Stimulated activated effector memory CD8-positive, alpha-beta T cell treated with anti-CD3 and anti-CD28 coated beads, Interleukin-12 subunit alpha, Interleukin-12 subunit beta, amount 100 ng/mL, for 72 hours (primary cell): ENCODE measurements around the gene HPSE.
"Not testable (repeated sequence)": the region's sequence is repeated elsewhere in the genome, so short reads cannot be mapped to it uniquely, and the experiment has no call there.

Experiments
- ATAC-seq: fragments of 150-1000 bp; cut with Tn5 transposase; 2 replicates; pipeline ENCODE4 v1.10.0; 2021
- DNase-seq, 2 donors: peaks; one replicate each; pipeline ENCODE4 v3.0.0; 2021 to 2022; ENCODE audit warnings: low spot score in 2 of 2
- H3K27ac Mint-ChIP-seq: one replicate; pipeline ENCODE4 v1.8.0; 2022; ENCODE audit warnings: mild to moderate bottlenecking, mixed read lengths
- H3K36me3 Mint-ChIP-seq: one replicate; pipeline ENCODE4 v1.8.0; 2022; ENCODE audit warnings: mild to moderate bottlenecking, mixed read lengths
- H3K4me1 Mint-ChIP-seq: one replicate; pipeline ENCODE4 v1.8.0; 2022; ENCODE audit warnings: mixed read lengths
- H3K4me3 Mint-ChIP-seq: one replicate; pipeline ENCODE4 v1.8.0; 2022; ENCODE audit warnings: mild to moderate bottlenecking, mixed read lengths
- H3K9me3 Mint-ChIP-seq: one replicate; pipeline ENCODE4 v1.8.0; 2022; ENCODE audit warnings: mixed read lengths

HPSE gene

DNA sequence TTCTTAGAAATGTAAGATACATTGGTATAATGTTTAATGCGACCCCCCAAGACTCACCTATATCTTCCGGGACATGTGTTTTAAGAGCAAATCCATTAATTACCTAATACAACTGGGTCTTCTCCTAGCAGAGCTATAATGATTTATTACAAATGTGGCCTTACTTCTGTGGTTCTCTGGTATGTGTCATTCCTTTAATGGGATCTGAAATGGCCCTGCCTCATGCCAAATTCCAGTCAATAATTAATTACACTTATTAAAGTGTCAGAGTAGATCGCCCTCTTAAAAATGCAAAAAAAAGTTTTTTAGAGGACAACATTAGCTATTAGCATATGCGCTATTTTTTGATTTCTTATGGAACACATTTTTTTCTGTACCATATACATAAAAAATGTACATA, 17.0 kb downstream of the HPSE start:
- Mint-ChIP-seq H3K4me3 (no peak overlapping the region), H3K9me3 (no peaks in the 10 kb centered on the region), H3K36me3 (peaks cover 28% of the 10 kb centered on the region), H3K4me1 (peaks cover 6% of the 10 kb centered on the region), H3K27ac (no peak overlapping the region)
- DNase-seq = no peak
- no peak for ATAC-seq

- Mint-ChIP-seq H3K4me1 (peaks cover 6% of the 10 kb centered on the region), H3K9me3 (no peaks in the 10 kb centered on the region), H3K4me3 (no peak overlapping the region), H3K36me3 (peaks cover 31% of the 10 kb centered on the region), H3K27ac (no peak overlapping the region)
- DNase-seq (no peak), ATAC-seq (no peak)
Measured at GRCh38 chr4:83316459-83317165, 18.0 kb downstream of the HPSE start.

GRCh38 chr4:83315341-83315870, 19.2 kb downstream of the HPSE start:
- H3K9me3 Mint-ChIP-seq = no peaks in the 10 kb centered on the region
- no peak for DNase-seq
- no peaks in the 10 kb centered on the region for H3K4me1 Mint-ChIP-seq
- H3K27ac Mint-ChIP-seq = no peak overlapping the region
- H3K36me3 Mint-ChIP-seq = peaks cover 32% of the 10 kb centered on the region
- no peak overlapping the region for H3K4me3 Mint-ChIP-seq
- ATAC-seq = no peak

- no peak overlapping the region for H3K27ac Mint-ChIP-seq
- no peaks in the 10 kb centered on the region for H3K4me1 Mint-ChIP-seq
- ATAC-seq (no peak), DNase-seq (no peak)
- no peaks in the 10 kb centered on the region for H3K9me3 Mint-ChIP-seq
- no peak overlapping the region for H3K4me3 Mint-ChIP-seq
- peaks cover 20% of the 10 kb centered on the region for H3K36me3 Mint-ChIP-seq
Measured at GRCh38 chr4:83308672-83309071, 26.0 kb downstream of the HPSE start.

DNA sequence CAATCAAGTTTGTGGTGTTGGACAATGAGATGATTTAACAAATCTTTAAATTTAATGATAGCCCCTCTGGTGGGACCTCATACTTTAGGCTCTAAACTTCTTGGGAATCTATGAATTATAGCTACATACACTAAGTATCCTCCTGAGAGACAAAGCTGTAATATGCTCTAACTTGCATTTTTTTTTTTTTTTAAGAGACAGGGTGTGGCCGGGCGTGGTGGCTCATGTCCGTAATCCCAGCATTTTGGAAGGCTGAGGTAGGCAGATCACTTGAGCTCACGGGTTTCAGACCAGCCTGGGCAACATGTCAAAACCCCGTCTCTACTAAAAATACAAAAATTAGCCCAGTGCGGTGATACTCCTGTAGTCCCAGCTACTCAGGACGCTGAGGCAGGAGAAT, 26.7 kb downstream of the HPSE start:
- no peaks in the 10 kb centered on the region for H3K4me1 Mint-ChIP-seq
- no peak for ATAC-seq
- no peak for DNase-seq
- peaks cover 20% of the 10 kb centered on the region for H3K36me3 Mint-ChIP-seq
- no peak overlapping the region for H3K4me3 Mint-ChIP-seq
- no peaks in the 10 kb centered on the region for H3K9me3 Mint-ChIP-seq
- H3K27ac Mint-ChIP-seq = no peak overlapping the region

GRCh38 chr4:83305187-83305586, 29.5 kb downstream of the HPSE start:
- ATAC-seq = no peak
- peaks cover 19% of the 10 kb centered on the region for H3K36me3 Mint-ChIP-seq
- DNase-seq = no peak

GRCh38 chr4:83297548-83298260, 36.9 kb downstream of the HPSE start:
- Mint-ChIP-seq H3K9me3 (no peaks in the 10 kb centered on the region), H3K4me3 (no peak overlapping the region), H3K27ac (peak overlapping the region; percentile 41), H3K36me3 (peaks cover 13% of the 10 kb centered on the region), H3K4me1 (peaks cover 11% of the 10 kb centered on the region)
- DNase-seq (no peak), ATAC-seq (no peak)

More at GRCh38 chr4:83305187-83305586, 29.5 kb downstream of the HPSE start:
- H3K9me3 Mint-ChIP-seq = no peaks in the 10 kb centered on the region
- no peak overlapping the region for H3K27ac Mint-ChIP-seq
- H3K4me1 Mint-ChIP-seq = no peaks in the 10 kb centered on the region
- no peak overlapping the region for H3K4me3 Mint-ChIP-seq

DNA sequence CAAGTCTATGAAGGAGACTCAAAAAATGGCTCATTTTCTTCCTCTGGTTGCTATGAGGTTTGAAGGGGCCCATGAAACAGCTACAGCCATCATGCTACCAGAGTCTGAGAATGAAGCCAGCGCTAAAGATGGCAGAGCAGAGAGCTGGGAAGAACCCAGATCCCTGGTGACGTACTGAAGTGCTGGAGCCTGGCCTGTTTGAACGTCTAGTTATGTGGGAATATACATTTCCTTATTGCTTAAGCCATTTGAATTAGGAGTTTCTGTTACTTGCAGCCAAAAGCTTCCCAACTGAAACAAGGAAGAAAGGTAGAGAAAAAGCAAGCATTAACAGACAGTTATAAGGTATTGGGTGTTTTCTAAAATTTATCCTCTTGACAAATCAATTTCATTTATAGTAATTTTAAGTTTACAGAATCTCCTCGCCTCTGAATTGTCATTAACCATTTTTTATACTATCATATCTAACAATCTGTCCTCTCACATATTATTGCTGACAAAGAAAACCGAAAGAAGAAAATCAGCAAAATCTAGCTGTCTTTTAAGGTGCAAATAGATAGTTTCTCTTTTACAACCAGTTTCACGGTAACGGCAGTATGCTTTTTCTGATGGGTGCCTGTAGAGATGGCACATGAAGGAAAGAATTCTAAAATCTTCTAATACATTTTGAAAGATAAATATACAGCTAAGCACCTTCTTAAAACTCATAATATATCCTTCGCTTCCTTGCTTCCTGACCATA, 41.2 kb downstream of the HPSE start:
- no peak for ATAC-seq
- H3K36me3 Mint-ChIP-seq = no peaks in the 10 kb centered on the region
- H3K9me3 Mint-ChIP-seq = no peaks in the 10 kb centered on the region
- peak overlapping the region; percentile 22 for H3K4me3 Mint-ChIP-seq
- peak overlapping the region; percentile 41 for H3K27ac Mint-ChIP-seq
- H3K4me1 Mint-ChIP-seq = peaks cover 11% of the 10 kb centered on the region
- no peak for DNase-seq

DNA sequence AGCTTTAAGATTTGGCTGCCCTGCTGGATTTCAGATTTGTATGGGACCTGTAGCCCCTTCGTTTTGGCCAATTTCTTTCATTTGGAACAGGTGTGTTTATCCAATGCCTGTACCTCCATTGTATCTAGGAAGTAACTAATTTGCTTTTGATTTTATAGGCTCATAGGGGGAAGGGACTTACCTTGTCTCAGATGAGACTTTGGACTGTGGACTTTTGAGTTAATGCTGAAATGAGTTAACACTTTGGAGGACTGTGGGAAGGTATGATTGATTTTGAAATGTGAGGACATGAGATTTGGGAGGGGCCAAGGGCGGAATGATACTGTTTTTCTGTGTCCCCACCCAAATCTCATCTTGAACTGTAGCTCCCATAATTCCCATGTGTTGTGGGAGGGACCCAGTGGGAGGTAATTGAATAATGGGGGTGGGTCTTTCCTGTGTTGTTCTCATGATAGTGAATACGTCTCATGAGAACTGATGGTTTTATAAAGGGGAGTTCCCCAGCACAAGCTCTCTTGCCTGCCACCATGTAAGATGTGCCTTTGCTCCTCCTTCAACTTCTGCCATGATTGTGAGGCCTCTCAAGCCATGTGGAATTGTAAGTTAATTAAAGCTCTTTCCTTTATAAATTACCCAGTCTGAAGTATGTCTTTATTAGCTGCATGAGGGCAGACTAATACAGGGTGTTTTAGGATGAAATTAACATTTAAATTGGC, 44.4 kb downstream of the HPSE start:
- not testable (repeated sequence) for H3K4me1 Mint-ChIP-seq, H3K4me3 Mint-ChIP-seq, ATAC-seq

GRCh38 chr4:83288381-83288780, 46.3 kb downstream of the HPSE start:
- not testable (repeated sequence) for H3K27ac Mint-ChIP-seq, H3K9me3 Mint-ChIP-seq, H3K4me3 Mint-ChIP-seq, H3K36me3 Mint-ChIP-seq, ATAC-seq, DNase-seq
- H3K4me1 Mint-ChIP-seq = peaks cover 21% of the 10 kb centered on the region

More for the DNA sequence above, 44.4 kb downstream of the HPSE start:
- not testable (repeated sequence) for H3K36me3 Mint-ChIP-seq, H3K27ac Mint-ChIP-seq, DNase-seq, H3K9me3 Mint-ChIP-seq

DNA sequence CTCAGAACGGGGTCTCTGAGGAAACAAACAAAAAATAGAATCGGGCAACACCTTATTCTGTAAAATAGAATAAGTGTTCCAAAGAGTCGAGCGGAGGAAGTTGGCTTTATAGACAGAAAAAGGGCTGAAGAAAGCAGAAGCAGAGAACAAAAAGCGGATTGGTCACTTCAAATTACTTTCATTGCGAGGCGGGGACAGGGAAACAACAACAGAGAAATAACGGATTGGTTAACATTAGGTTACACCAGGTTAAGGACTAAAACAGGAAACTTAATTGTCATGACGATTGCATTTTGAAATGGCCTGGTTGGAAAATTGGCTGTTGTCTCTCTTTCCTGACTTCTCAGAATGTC, 49.6 kb downstream of the HPSE start:
- ATAC-seq (no peak), DNase-seq (peak in 1 of 2 donors; percentile 59)
- Mint-ChIP-seq H3K27ac (peak overlapping the region; percentile 98), H3K4me3 (peak overlapping the region; percentile 92), H3K9me3 (no peaks in the 10 kb centered on the region), H3K4me1 (peaks cover 40% of the 10 kb centered on the region), H3K36me3 (peaks cover 6% of the 10 kb centered on the region)

DNA sequence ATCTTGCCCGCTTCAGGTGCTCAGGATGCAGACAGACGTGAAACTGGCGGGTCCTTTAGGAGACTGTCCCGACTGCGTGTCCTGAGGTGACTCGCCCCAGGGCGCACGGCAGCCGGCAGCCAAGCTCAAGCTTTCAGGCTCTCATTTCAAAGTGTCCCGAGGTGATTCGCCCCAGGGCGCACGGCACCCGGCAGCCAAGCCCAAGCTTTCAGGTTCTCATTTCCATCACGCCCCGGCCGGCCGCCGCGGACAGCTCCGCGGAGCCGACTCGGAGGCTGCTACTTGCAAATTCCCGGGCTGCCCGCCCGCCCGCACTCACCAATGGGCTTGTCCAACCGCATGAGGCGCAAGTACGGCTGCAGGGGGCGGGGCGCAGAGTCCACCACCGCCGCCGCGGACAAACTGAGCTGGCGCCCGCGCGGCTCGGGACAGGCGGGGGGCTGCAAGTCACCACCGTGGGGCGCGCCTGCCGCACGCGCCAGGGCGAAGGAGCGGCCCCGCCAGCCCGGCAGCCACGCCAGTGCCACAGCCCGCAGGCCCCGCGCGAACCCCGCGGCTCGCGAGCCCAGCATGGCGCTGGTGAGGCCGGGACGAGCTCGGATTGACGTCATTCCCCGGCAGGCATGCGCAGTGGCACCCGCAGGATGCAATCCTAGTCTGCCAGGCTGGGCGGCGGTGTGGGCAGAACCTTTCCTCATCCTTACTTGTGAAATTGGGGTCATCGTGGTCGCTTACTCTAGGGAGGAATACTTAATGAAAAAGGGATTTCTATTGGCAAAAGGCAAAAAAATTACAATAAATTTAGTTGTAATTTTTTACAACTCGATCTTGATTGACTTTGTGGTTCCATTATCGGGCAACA, 50.2 kb downstream of the HPSE start, which contains the start of gene COQ2:
Gene COQ2 (minus strand): TSS at position 606 of the 862 bp plus-strand sequence. CDS start 34 bp downstream, at position 572.
- Mint-ChIP-seq H3K4me1 (peaks cover 40% of the 10 kb centered on the region), H3K36me3 (peaks cover 6% of the 10 kb centered on the region), H3K9me3 (no peaks in the 10 kb centered on the region), H3K27ac (peak within 1 kb of the TSS; percentile 98), H3K4me3 (peak within 1 kb of the TSS; percentile 92)
- DNase-seq (peak; percentile 90 to 97), ATAC-seq (peak; percentile 94)

DNA sequence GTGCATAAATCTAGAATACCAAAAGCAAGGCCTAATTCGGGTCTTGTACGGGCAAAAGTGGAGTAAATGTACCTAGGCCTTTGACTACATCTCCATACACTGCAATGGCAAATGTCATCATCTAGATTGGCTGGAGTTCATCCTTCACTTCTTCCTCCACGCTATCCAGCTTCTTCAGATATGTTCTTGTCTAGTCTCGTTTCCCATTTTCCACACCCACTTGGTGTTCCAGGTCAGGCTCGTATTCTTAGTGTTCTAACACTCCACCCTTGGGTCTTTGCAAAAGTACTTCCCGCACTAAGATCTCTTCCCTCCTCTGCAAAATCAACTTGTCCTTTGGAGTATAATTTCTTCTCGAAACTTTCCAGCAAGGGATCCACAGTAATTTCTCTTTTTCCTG, 51.5 kb downstream of the HPSE start:
- no peak overlapping the region for H3K27ac Mint-ChIP-seq
- peaks cover 40% of the 10 kb centered on the region for H3K4me1 Mint-ChIP-seq

GRCh38 chr4:83282049-83282535, 52.6 kb downstream of the HPSE start:
- H3K4me1 Mint-ChIP-seq = peaks cover 44% of the 10 kb centered on the region
- ATAC-seq (no peak), DNase-seq (peak; percentile 42 to 80)
- no peaks in the 10 kb centered on the region for H3K9me3 Mint-ChIP-seq
- no peak overlapping the region for H3K27ac Mint-ChIP-seq
- peaks cover 22% of the 10 kb centered on the region for H3K36me3 Mint-ChIP-seq
- H3K4me3 Mint-ChIP-seq = no peak overlapping the region

More for the DNA sequence above, 51.5 kb downstream of the HPSE start:
- DNase-seq (no peak), ATAC-seq (no peak)
- H3K4me3 Mint-ChIP-seq = peak overlapping the region; percentile 92
- no peaks in the 10 kb centered on the region for H3K9me3 Mint-ChIP-seq
- H3K36me3 Mint-ChIP-seq = peaks cover 13% of the 10 kb centered on the region
